B cell (primary cell): ENCODE measurements around the gene C1orf105. TPM values are rescaled to one million over a fixed set of nuclear protein-coding genes. Genes with fewer than 3 reads are reported as not detected.

Source experiments
- ATAC-seq: fragments of 200-7000 bp; cut with Tn5 transposase; one replicate; pipeline ENCODE4 v1.10.0; 2021; ENCODE audit warnings: low read depth, mild to moderate bottlenecking, moderate number of reproducible peaks, moderate library complexity
- CTCF ChIA-PET: fragments of 350-600 bp; sonication (Branson Sonifier 250); formaldehyde crosslinking; loops from one replicate; lab custom pipeline; 2021; ENCODE audit warnings: antibody characterized with exemption, inconsistent platforms; lab: Charles Lee
- POLR2A ChIA-PET: fragments of 350-600 bp; sonication (Branson Sonifier 250); formaldehyde crosslinking; loops from one replicate; lab custom pipeline; 2021; ENCODE audit warnings: antibody characterized with exemption; lab: Charles Lee
- DNase-seq: peaks from one replicate; pipeline ENCODE4 v3.0.0; 2013
- H2AFZ ChIP-seq: 2 replicates; pipeline ENCODE4 v1.6.1; 2012; ENCODE audit warnings: mild to moderate bottlenecking, low read depth, low read length; ENCODE audit not compliant: insufficient read depth, poor library complexity, severe bottlenecking
- H3K27ac ChIP-seq, 2 donors: 1 replicate in 1 of 2; 2 replicates in 1 of 2; pipeline ENCODE4 v1.5.1; 2012 to 2013; ENCODE audit warnings: low read length in 2 of 2, mild to moderate bottlenecking in 2 of 2, moderate library complexity in 1 of 2
- H3K27me3 ChIP-seq, 4 experiments: fragments of 200-600 bp in 1 of 4; sonication (generic) in 1 of 4; replicated peaks in 1 of 4; 1 replicate in 2 of 4; 2 replicates in 2 of 4; pipeline versions ENCODE4 v1.6.1 to v1.7.0; 2013 to 2016; ENCODE audit warnings: low read length in 3 of 4, mild to moderate bottlenecking in 2 of 4, mixed read lengths in 1 of 4, moderate library complexity in 1 of 4; ENCODE audit not compliant: insufficient read depth in 4 of 4, control insufficient read depth in 3 of 4; ENCODE audit errors: control extremely low read depth in 1 of 4
- H3K36me3 ChIP-seq, 2 experiments: replicated peaks in 1 of 2; 1 replicate in 1 of 2; 2 replicates in 1 of 2; pipeline versions ENCODE4 v1.6.1 to v1.7.1; 2013; ENCODE audit warnings: low read length in 1 of 2; ENCODE audit not compliant: insufficient read depth in 2 of 2, control insufficient read depth in 1 of 2; ENCODE audit errors: control extremely low read depth in 1 of 2, extremely low read depth in 1 of 2
- H3K4me1 ChIP-seq, 2 donors: fragments of 200-600 bp in 1 of 2; sonication (generic) in 1 of 2; 1 replicate in 1 of 2; 2 replicates in 1 of 2; pipeline versions ENCODE4 v1.5.1 to v1.6.1; 2013 to 2017; ENCODE audit warnings: low read length in 2 of 2; ENCODE audit not compliant: control insufficient read depth in 2 of 2, insufficient read depth in 2 of 2
- H3K4me2 ChIP-seq: replicated peaks from 2 replicates; pipeline ENCODE3; 2012; ENCODE audit warnings: mild to moderate bottlenecking, low read depth, low read length; ENCODE audit not compliant: poor library complexity, severe bottlenecking
- H3K4me3 ChIP-seq, 5 experiments: fragments of 200-600 bp in 1 of 5; sonication (generic) in 1 of 5; 1 replicate in 3 of 5; 2 replicates in 2 of 5; pipeline versions ENCODE4 v1.5.1 to v1.7.0; 2011 to 2016; ENCODE audit warnings: low read length in 4 of 5, mild to moderate bottlenecking in 4 of 5, low read depth in 2 of 5, control low read depth in 1 of 5, moderate library complexity in 1 of 5; ENCODE audit not compliant: insufficient read depth in 1 of 5; ENCODE audit errors: control extremely low read depth in 1 of 5, extremely low read depth in 1 of 5
- H3K79me2 ChIP-seq: fragments of 200-600 bp; sonication (generic); one replicate; pipeline ENCODE4 v1.6.0; 2016; ENCODE audit warnings: low read length; ENCODE audit not compliant: control insufficient read depth, insufficient read depth
- H3K9ac ChIP-seq: fragments of 200-600 bp; sonication (generic); 2 replicates; pipeline ENCODE4 v1.6.1; 2017; ENCODE audit warnings: mild to moderate bottlenecking, low read length, moderate library complexity
- H3K9me3 ChIP-seq, 3 donors: one replicate each; pipeline versions ENCODE4 v1.6.1 to v1.7.1; 2013; ENCODE audit warnings: low read length in 2 of 3; ENCODE audit not compliant: control insufficient read depth in 2 of 3, insufficient read depth in 1 of 3; ENCODE audit errors: control extremely low read depth in 1 of 3
- H4K20me1 ChIP-seq: 2 replicates; pipeline ENCODE4 v1.6.0; 2012; ENCODE audit warnings: mild to moderate bottlenecking, low read length; ENCODE audit not compliant: insufficient read depth, control insufficient read depth, poor library complexity, severe bottlenecking
- H3K27ac Mint-ChIP-seq: one replicate; pipeline ENCODE4 v1.8.0; 2021; ENCODE audit warnings: mixed read lengths
- H3K27me3 Mint-ChIP-seq: one replicate; pipeline ENCODE4 v1.8.0; 2021; ENCODE audit warnings: mixed read lengths
- H3K4me1 Mint-ChIP-seq: one replicate; pipeline ENCODE4 v1.8.0; 2021; ENCODE audit warnings: mixed read lengths
- H3K4me3 Mint-ChIP-seq: one replicate; pipeline ENCODE4 v1.8.0; 2021; ENCODE audit warnings: mixed read lengths
- H3K9me3 Mint-ChIP-seq: one replicate; pipeline ENCODE4 v1.8.0; 2022; ENCODE audit warnings: mixed read lengths; ENCODE audit not compliant: insufficient read depth
- CTCF ChIP-seq: fragments of 200-600 bp; IDR thresholded peaks from one replicate; pipeline ENCODE4 v1.8.0; 2022; ENCODE audit warnings: antibody characterized with exemption, mild to moderate bottlenecking
- EZH2 ChIP-seq: IDR thresholded peaks from 2 replicates; pipeline ENCODE4 v1.6.1; 2012; ENCODE audit warnings: borderline replicate concordance, low read depth, mild to moderate bottlenecking, moderate library complexity, low read length; ENCODE audit not compliant: insufficient read depth, poor library complexity, severe bottlenecking
- WGBS: methylation state at CpG from one replicate; pipeline ENCODE4 v1.1.5; 2013; ENCODE audit warnings: missing lambda C conversion rate; ENCODE audit not compliant: insufficient coverage; 5-methylcytosine and 5-hydroxymethylcytosine counted together
- intact Hi-C: fragments of 100-400 bp; cut with micrococcal nuclease; formaldehyde crosslinking; loops from one replicate; pipeline ENCODE4 v1.10.0; 2022
- polyA plus RNA-seq: library from polyadenylated mRNA; depleted of rRNA; stranded (reverse); fragments of >200 nt; gene quantifications from 2 replicates; pipeline ENCODE4 v1.2.3, GENCODE V29; 2012
- total RNA-seq, 2 donors: library from RNA; stranded (reverse); fragments of 120-200 nt in 1 of 2; gene quantifications; 1 replicate in 1 of 2; 2 replicates in 1 of 2; pipeline versions ENCODE4 v1.2.3 to v1.2.4, GENCODE V29; 2013 to 2022

C1orf105 gene
- total and polyA plus RNA-seq, 2 donors (not counting 1 experiment from before 2014, with no cell fraction given) = not detected

DNA sequence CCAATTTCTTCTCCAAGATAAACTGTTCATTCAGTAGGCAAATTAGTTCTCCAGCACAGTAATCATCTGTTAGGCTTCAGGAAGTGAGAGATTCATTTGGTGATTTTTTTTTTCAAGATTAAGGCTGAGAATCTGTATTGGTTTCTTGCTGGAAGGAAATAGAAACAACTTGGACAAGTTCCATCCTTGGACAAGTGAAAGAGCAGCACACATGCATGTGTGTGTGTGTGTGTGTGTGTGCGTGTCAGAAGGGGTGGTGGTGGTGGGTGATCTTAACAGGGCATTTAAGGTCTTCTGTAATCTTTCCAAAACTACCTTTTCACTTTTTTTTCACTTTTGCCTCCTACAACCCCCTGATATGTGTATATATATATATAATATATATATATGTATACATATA is 96.6 kb downstream of the C1orf105 start:
- no peak for TF ChIP-seq EZH2
- no peak for TF ChIP-seq CTCF
- ATAC-seq (no peak), DNase-seq (no peak)
- H4K20me1 ChIP-seq = no peaks in the 10 kb centered on the region
- no peak overlapping the region for H3K4me3 ChIP-seq
- no peaks in the 10 kb centered on the region for H3K4me1 ChIP-seq
- H3K27ac ChIP-seq = no peak overlapping the region
- ChIA-PET CTCF (no interaction called here), POLR2A (no interaction called here)
- WGBS = no CpG with 5 or more reads among the region's 1 CpG
- Mint-ChIP-seq H3K27ac (no peak overlapping the region), H3K4me3 (no peak overlapping the region), H3K9me3 (no peaks in the 10 kb centered on the region), H3K4me1 (no peaks in the 10 kb centered on the region), H3K27me3 (peaks cover 3% of the 10 kb centered on the region)
- no peak overlapping the region for H3K9ac ChIP-seq
- no peaks in the 10 kb centered on the region for H3K36me3 ChIP-seq
- no peaks in the 10 kb centered on the region for H3K27me3 ChIP-seq
- intact Hi-C loops = no loop called here
- H3K79me2 ChIP-seq = no peaks in the 10 kb centered on the region
- H2AFZ ChIP-seq = no peak overlapping the region
- H3K9me3 ChIP-seq = no peaks in the 10 kb centered on the region
- no peak overlapping the region for H3K4me2 ChIP-seq

- Histone ChIP-seq H4K20me1 (no peaks in the 10 kb centered on the region), H2AFZ (no peak overlapping the region), H3K9ac (no peak overlapping the region), H3K9me3 (no peaks in the 10 kb centered on the region), H3K36me3 (no peaks in the 10 kb centered on the region), H3K27me3 (no peaks in the 10 kb centered on the region), H3K4me2 (no peak overlapping the region), H3K4me1 (no peaks in the 10 kb centered on the region), H3K4me3 (no peak overlapping the region), H3K79me2 (no peaks in the 10 kb centered on the region), H3K27ac (no peak overlapping the region)
- POLR2A ChIA-PET = no interaction called here
- CTCF ChIA-PET = no interaction called here
- Mint-ChIP-seq H3K27me3 (peaks cover 3% of the 10 kb centered on the region), H3K9me3 (no peaks in the 10 kb centered on the region), H3K27ac (no peak overlapping the region), H3K4me1 (no peaks in the 10 kb centered on the region), H3K4me3 (no peak overlapping the region)
- DNase-seq (no peak), ATAC-seq (no peak)
- intact Hi-C loops = no loop called here
- TF ChIP-seq EZH2 (no peak), CTCF (no peak)
- 100% methylated on average over 1 of the region's 4 CpGs for WGBS
Measured at GRCh38 chr1:172517545-172517944, 97.1 kb downstream of the C1orf105 start.

Other genes starting within 250 kb of the C1orf105 start
- gene PIGC, start 23.4 kb downstream of the C1orf105 start, total RNA-seq = 28.8 TPM in 2 replicates
- 15.4 and 16.2 TPM in 2 replicates for gene PIGC, start 23.4 kb downstream of the C1orf105 start, polyA plus RNA-seq
- gene SUCO, start 112.5 kb downstream of the C1orf105 start, total RNA-seq = 59.7 and 59.9 TPM in 2 replicates
- gene SUCO, start 112.5 kb downstream of the C1orf105 start, polyA plus RNA-seq = 5.5 and 15.1 TPM in 2 replicates
- gene FASLG, start 238.4 kb downstream of the C1orf105 start, total RNA-seq = 0.15 TPM in 1 of 2 replicates, not detected in the other
- not detected in 2 replicates for gene FASLG, start 238.4 kb downstream of the C1orf105 start, polyA plus RNA-seq